Ovary (tissue), 3 donors: ENCODE data around the gene A4GALT.

Experiments
- EP300 ChIP-seq: sonication (generic); formaldehyde crosslinking; IDR thresholded peaks from one replicate; pipeline ENCODE4 v1.6.1; 2017; ENCODE audit warnings: antibody characterized with exemption
- POLR2A ChIP-seq: fragments of 450-650 bp; IDR thresholded peaks from one replicate; pipeline ENCODE4 v1.6.1; 2017; ENCODE audit warnings: antibody characterized with exemption, mild to moderate bottlenecking, moderate library complexity
- TF ChIP-seq, protein P1 (sequence below), 3 donors: fragments of 450-650 bp in 2 of 3; fragments of 200-600 bp in 1 of 3; IDR thresholded peaks; one replicate each; pipeline versions ENCODE4 v1.5.1 to v1.8.0; 2016 to 2022; ENCODE audit warnings: antibody characterized with exemption in 3 of 3, mild to moderate bottlenecking in 1 of 3
- donor health status: DM: no; HTN: no; CAD: no.

DNA sequence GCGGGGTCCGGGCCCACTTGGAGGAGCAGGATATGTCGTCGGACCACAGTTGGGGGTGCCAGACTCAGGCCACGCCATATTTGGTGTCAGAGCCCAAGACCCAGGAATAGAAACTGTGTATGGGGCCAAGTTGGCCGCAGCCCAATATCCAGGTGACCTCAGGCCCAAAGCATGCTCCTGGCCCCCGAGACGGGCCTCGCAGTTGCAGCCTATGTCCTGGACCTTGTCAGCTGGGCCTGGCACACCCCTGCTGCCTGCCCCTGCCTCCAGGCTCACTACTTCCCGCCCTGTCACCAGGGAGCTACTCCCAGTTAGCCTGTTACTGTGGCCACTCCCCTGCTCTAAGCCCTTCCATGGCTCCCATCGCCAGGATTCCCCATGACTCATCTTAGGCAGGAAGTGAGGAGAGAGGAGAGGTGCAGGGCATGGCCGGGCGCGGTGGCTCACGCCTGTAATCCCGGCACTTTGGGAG lies 23.1 kb downstream of the A4GALT start:
- TF ChIP-seq EP300 (no peak), POLR2A (no peak)
- TF ChIP-seq, protein P1, sequence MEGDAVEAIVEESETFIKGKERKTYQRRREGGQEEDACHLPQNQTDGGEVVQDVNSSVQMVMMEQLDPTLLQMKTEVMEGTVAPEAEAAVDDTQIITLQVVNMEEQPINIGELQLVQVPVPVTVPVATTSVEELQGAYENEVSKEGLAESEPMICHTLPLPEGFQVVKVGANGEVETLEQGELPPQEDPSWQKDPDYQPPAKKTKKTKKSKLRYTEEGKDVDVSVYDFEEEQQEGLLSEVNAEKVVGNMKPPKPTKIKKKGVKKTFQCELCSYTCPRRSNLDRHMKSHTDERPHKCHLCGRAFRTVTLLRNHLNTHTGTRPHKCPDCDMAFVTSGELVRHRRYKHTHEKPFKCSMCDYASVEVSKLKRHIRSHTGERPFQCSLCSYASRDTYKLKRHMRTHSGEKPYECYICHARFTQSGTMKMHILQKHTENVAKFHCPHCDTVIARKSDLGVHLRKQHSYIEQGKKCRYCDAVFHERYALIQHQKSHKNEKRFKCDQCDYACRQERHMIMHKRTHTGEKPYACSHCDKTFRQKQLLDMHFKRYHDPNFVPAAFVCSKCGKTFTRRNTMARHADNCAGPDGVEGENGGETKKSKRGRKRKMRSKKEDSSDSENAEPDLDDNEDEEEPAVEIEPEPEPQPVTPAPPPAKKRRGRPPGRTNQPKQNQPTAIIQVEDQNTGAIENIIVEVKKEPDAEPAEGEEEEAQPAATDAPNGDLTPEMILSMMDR (IDR thresholded peaks at IDR 0.05): no peak
